Right cardiac atrium (tissue), 5 donors: ENCODE measurements around the gene CPNE9. TPM values are rescaled to one million over a fixed set of nuclear protein-coding genes. Genes with fewer than 3 reads are reported as not detected.

Experiments used
- ATAC-seq, 2 donors: fragments of 200-7000 bp; cut with Tn5 transposase; one replicate each; pipeline versions ENCODE4 v1.8.0 to v1.9.1; 2020; ENCODE audit warnings: moderate library complexity in 2 of 2, mild to moderate bottlenecking in 1 of 2
- DNase-seq, 3 donors: peaks; one replicate each; pipeline ENCODE4 v3.0.0-alpha.2; 2020
- H3K27ac ChIP-seq: one replicate; pipeline ENCODE4 v1.5.1; 2013; ENCODE audit warnings: mild to moderate bottlenecking, low read length, control low read depth, moderate library complexity
- H3K27me3 ChIP-seq: one replicate; pipeline ENCODE4 v1.6.1; 2013; ENCODE audit not compliant: control insufficient read depth, insufficient read depth
- H3K4me1 ChIP-seq: one replicate; pipeline ENCODE4 v1.6.1; 2013; ENCODE audit warnings: low read length; ENCODE audit not compliant: control insufficient read depth, insufficient read depth
- H3K4me3 ChIP-seq: one replicate; pipeline ENCODE4 v1.5.1; 2013; ENCODE audit warnings: low read length, control low read depth
- H3K9me3 ChIP-seq: one replicate; pipeline ENCODE4 v1.6.1; 2013; ENCODE audit warnings: low read length; ENCODE audit not compliant: control insufficient read depth
- WGBS: extraction: QIAGEN DNeasy Blood & Tissue Kit; methylation state at CpG from one replicate; pipeline ENCODE4 v1.1.7; 2013; 5-methylcytosine and 5-hydroxymethylcytosine counted together
- intact Hi-C, 4 donors: fragments of 100-400 bp; cut with DNase I; formaldehyde crosslinking; loops; one replicate each; pipeline versions ENCODE4 v1.11.0 to v1.14.0; 2022 to 2023
- polyA plus RNA-seq: library from polyadenylated mRNA; stranded (reverse); fragments of 200-250 nt; gene quantifications from one replicate; pipeline ENCODE4 v1.2.3, GENCODE V29; 2013
- total RNA-seq, 4 donors: library from RNA; stranded (reverse); fragmentation: NEBNext Ultra II Directional; extraction: Animal tissue kit (Norgen Biotek cat#: 25700); gene quantifications; one replicate each; pipeline ENCODE4 v1.2.1, GENCODE V29; 2021
- donor health status: healthy with polysubstance abuse.
- donor health status: DM: no; HTN: yes; CAD: no.
- donor health status: DM: no; HTN: no; CAD: no.
- donor health status: DM: no; HTN: yes; CAD: no; lungs with severe emphysema.
- donor health status: DM: yes; HTN: yes; CAD: no.

The CPNE9 gene
- total and polyA plus RNA-seq, 5 donors = 0.07 to 0.31 (median 0.13) TPM; not detected in 1

DNA sequence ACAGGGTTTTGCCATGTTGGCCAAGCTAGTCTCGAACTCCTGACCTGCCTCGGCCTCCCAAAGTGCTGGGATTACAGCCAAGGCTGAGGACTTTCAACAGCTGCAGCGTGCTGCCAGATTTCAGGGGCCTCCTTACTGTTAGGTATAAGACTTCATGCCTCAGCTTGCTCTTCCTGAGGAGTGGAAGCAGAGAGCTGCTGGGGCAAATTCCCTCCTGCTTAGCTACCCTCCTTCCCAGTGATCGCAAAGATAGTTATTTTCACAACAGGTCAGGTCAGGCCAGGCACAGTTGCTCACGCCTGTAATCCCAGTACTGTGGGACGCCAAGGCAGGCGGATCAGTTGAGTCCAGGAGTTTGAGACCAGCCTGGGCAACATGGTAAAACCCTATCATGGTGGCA, 2.6 kb upstream of the CPNE9 start:
- intact Hi-C loops = no loop called here
- peaks cover 7% of the 10 kb centered on the region for H3K4me1 ChIP-seq
- ATAC-seq (no peak), DNase-seq (no peak)
- H3K4me3 ChIP-seq = no peak overlapping the region
- H3K27me3 ChIP-seq = no peaks in the 10 kb centered on the region
- no peak overlapping the region for H3K27ac ChIP-seq
- H3K9me3 ChIP-seq = no peaks in the 10 kb centered on the region
- 89% methylated on average over 7 of the region's 7 CpGs for WGBS

- Histone ChIP-seq H3K9me3 (no peaks in the 10 kb centered on the region), H3K27ac (no peak overlapping the region), H3K27me3 (no peaks in the 10 kb centered on the region), H3K4me3 (no peak overlapping the region), H3K4me1 (peaks cover 7% of the 10 kb centered on the region)
- DNase-seq = no peak
- intact Hi-C loops = no loop called here
- WGBS = 97% methylated on average over 10 of the region's 10 CpGs
- no peak for ATAC-seq
These were observed 1.9 kb upstream of the CPNE9 start for GRCh38 chr3:9701711-9702110.

DNA sequence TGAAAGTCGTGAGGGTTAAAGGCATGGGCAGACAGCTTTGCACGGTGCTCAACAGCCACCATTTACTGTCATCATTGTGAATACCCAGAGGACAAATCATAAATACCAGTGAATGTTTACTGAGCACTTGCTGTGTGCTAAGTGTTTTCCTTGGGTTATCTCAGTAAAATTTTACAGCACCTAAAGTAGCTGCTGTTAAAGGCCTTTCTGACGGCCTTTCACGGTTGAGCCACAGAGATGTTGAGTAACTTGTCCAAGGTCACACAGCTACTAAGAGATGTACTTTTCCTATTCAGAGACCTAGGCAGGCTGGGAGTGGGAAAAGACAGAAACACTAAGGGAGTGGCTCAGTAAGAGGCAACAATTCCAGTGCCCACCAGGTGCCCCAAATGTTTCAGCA, 393 bp upstream of the CPNE9 start:
- no peak for ATAC-seq
- WGBS = 89% methylated on average over 4 of the region's 4 CpGs

GRCh38 chr3:9704347-9705322, 1.0 kb downstream of the CPNE9 start:
- peak; percentile 67 to 72 for ATAC-seq
- Histone ChIP-seq H3K27ac (no peak overlapping the region), H3K4me1 (peaks cover 7% of the 10 kb centered on the region), H3K9me3 (no peaks in the 10 kb centered on the region), H3K4me3 (no peak overlapping the region), H3K27me3 (no peaks in the 10 kb centered on the region)
- WGBS = 2% methylated on average over 62 of the region's 62 CpGs
- DNase-seq = peak; percentile 61 to 79 (median 71)
- intact Hi-C loops = no loop called here

More for the DNA sequence above, 393 bp upstream of the CPNE9 start:
- Histone ChIP-seq H3K4me3 (no peak overlapping the region), H3K27ac (no peak overlapping the region), H3K9me3 (no peaks in the 10 kb centered on the region), H3K4me1 (peaks cover 7% of the 10 kb centered on the region), H3K27me3 (no peaks in the 10 kb centered on the region)
- no peak for DNase-seq
- intact Hi-C loops = no loop called here

GRCh38 chr3:9710174-9710739, 6.6 kb downstream of the CPNE9 start:
- H3K27ac ChIP-seq = no peak overlapping the region
- intact Hi-C loops = no loop called here
- no peak for DNase-seq
- WGBS = 81% methylated on average over 3 of the region's 3 CpGs
- H3K9me3 ChIP-seq = no peaks in the 10 kb centered on the region
- no peak overlapping the region for H3K4me3 ChIP-seq
- H3K27me3 ChIP-seq = no peaks in the 10 kb centered on the region
- ATAC-seq = no peak
- H3K4me1 ChIP-seq = no peaks in the 10 kb centered on the region

DNA sequence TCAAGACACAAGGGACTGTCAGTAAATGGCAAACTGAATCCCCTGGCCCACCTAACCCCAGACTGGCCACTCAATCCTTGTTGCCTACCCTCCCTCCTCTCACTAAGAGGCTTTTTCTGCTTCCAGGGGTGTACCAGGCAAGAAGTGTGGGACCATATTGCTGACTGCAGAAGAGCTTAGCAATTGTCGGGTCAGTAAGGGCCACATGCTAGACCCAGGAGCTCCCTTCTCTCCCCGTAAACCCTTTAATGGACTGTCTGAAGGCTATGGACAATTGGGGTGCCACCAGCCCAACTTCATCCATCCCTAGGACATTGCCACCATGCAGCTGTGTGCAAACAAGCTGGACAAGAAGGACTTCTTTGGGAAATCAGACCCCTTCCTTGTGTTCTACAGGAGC, 8.8 kb downstream of the CPNE9 start:
- no peak overlapping the region for H3K27ac ChIP-seq
- H3K27me3 ChIP-seq = no peaks in the 10 kb centered on the region
- WGBS = 66% methylated on average over 2 of the region's 2 CpGs
- intact Hi-C loops = no loop called here
- no peak for ATAC-seq
- H3K9me3 ChIP-seq = no peaks in the 10 kb centered on the region
- DNase-seq = no peak
- H3K4me1 ChIP-seq = no peaks in the 10 kb centered on the region
- H3K4me3 ChIP-seq = no peak overlapping the region

DNA sequence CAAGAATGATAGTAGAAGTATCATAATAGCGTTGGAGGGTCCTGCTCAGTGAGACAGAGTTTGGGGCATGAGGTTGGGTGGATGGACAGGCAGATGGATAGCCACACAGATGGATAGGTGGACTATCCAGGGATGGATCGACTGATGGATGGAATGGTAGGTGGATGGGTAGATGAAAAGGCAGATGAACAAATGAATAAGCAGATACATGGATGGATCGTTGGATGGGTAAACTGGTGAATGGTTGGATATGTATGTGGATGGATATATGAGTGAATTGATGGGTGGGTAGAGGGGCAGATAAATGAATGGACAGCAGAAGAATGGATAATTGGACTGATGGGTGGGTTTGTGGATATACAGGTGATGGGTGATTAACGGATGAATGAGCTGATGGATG, 9.5 kb downstream of the CPNE9 start:
- Histone ChIP-seq H3K9me3 (no peaks in the 10 kb centered on the region), H3K4me1 (no peaks in the 10 kb centered on the region), H3K4me3 (no peak overlapping the region), H3K27ac (no peak overlapping the region), H3K27me3 (no peaks in the 10 kb centered on the region)
- 83% methylated on average over 4 of the region's 4 CpGs for WGBS
- DNase-seq (no peak), ATAC-seq (no peak)
- intact Hi-C loops = no loop called here

DNA sequence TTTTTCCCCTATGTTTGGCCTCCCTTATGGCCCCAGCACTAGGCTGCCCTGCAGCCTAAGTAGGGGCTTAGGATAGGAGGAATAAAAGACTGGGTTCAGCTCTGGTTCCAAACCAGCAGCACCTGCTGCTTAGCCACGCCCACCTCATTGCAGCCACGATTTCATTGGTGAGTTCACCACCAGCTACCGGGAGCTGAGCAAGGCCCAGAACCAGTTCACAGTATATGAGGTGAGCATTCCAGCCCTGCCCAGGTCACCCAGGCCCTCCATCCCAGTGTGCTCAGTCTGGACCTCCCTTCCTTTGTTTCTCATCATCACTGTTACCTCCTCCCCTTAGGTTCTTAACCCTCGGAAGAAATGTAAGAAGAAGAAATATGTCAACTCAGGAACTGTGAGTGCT, 11.5 kb downstream of the CPNE9 start:
- no peaks in the 10 kb centered on the region for H3K9me3 ChIP-seq
- ATAC-seq = no peak
- no peaks in the 10 kb centered on the region for H3K27me3 ChIP-seq
- 20% methylated on average over 4 of the region's 4 CpGs for WGBS
- no peak overlapping the region for H3K27ac ChIP-seq
- H3K4me1 ChIP-seq = no peaks in the 10 kb centered on the region
- intact Hi-C loops = no loop called here
- no peak for DNase-seq
- H3K4me3 ChIP-seq = no peak overlapping the region

DNA sequence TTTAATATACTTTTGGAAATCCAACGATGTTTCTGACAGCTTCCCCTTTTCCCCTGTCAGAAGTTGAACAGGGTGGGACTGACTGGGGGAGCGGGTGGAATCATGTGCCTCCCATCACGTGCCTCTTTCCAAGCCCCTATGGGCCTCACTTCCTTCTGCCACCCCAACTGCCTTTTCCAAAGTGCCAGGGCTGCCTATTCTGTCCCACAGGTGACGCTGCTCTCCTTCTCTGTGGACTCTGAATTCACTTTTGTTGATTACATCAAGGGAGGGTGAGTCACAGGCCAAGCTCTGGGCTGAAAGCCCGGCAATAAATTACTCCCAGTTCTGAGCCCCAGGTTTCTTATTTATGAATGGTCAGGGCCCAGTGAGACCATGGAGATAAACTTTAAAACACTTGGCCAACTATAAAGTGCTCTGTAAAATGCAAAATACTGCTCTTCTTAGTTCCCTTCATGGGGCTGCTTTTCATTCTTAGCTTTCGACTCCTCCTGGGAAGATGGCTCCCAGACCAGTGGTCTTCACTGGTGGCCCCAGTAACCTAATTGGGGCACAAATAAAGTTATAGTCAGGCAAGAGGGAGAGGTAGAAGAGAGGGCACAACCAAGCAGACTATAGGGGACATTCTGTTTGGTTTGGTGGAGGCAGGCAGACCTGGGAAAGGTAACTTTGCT, 12.3 kb downstream of the CPNE9 start:
- peak; percentile 94 to 96 for ATAC-seq
- H3K27me3 ChIP-seq = no peaks in the 10 kb centered on the region
- peak overlapping the region; percentile 2 for H3K27ac ChIP-seq
- intact Hi-C loops = no loop called here
- DNase-seq = peak; percentile 80 to 89 (median 83)
- no peaks in the 10 kb centered on the region for H3K4me1 ChIP-seq
- H3K9me3 ChIP-seq = no peaks in the 10 kb centered on the region
- WGBS = 43% methylated on average over 6 of the region's 6 CpGs
- no peak overlapping the region for H3K4me3 ChIP-seq

- intact Hi-C loops = no loop called here
- Histone ChIP-seq H3K4me3 (no peak overlapping the region), H3K9me3 (no peaks in the 10 kb centered on the region), H3K27me3 (no peaks in the 10 kb centered on the region), H3K27ac (no peak overlapping the region), H3K4me1 (no peaks in the 10 kb centered on the region)
- ATAC-seq (no peak), DNase-seq (no peak)
- WGBS = 75% methylated on average over 5 of the region's 5 CpGs
These were observed 13.3 kb downstream of the CPNE9 start for GRCh38 chr3:9716801-9717555.
